HG03039 (cell line): ENCODE measurements around the gene LAMC1.

Experiments used
- ATAC-seq: cut with Tn5 transposase; IDR thresholded peaks from one replicate; pipeline ENCODE4 v1.9.1; 2021; ENCODE audit warnings: mild to moderate bottlenecking, moderate library complexity; ENCODE audit not compliant: unreplicated experiment

The LAMC1 gene

DNA sequence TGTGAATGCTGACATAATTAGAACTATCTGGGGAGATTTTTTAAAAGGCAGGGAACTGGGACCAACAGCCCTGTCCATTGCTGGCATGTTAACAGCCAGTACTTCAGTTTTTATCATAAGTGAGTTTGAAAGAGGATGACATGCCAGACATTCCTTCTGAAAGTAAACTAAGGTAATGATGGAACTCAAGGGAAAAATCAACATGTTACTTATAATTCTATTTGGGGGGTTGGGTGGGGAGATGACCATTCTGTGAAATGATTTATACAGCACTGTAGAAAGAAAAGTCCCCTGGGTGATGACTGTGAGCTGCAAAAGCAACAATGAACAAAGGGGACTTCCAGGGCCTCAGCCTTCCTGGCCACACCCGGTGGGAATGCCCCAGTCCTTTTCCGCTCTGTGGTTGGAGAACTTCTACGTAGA lies 157.4 kb downstream of the LAMC1 start:
- no peak for ATAC-seq

DNA sequence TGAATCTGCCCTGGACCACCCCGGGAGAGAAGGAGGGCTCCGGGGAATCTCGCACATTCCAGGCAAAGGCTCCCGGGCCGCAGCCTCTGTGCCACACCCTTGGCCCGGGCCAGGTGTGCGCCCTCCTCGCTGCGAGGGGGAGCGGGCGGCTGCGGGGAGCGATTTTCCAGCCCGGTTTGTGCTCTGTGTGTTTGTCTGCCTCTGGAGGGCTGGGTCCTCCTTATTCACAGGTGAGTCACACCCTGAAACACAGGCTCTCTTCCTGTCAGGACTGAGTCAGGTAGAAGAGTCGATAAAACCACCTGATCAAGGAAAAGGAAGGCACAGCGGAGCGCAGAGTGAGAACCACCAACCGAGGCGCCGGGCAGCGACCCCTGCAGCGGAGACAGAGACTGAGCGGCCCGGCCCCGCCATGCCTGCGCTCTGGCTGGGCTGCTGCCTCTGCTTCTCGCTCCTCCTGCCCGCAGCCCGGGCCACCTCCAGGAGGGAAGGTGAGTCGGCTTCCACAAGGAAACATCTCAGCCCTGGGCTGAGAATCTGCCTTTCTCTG lies 162.8 kb downstream of the LAMC1 start, which contains the start of gene LAMC2:
LAMC2 (plus strand) TSS at position 324 of the 550 bp plus-strand sequence; CDS start at position 413, 89 bp downstream.
- no peak for ATAC-seq

DNA sequence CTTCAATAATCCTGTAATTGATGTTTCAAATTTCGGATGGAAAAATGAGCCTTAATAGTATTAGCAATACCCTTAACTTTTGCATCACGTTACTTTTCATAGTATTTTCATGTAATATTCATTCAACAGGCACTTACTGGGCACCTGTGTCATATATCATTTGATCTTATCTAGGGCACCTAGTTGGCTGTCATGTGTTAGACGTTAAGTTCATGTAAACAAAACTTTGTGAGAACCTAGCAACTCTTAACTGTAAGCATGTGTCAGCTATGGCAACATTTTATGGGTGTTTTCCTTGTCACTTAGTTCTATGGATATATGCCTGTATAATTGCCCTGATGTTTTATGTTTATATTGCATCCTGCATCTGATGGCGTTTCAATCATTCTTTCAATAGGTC lies 163.6 kb downstream of the LAMC1 start:
- ATAC-seq = no peak

DNA sequence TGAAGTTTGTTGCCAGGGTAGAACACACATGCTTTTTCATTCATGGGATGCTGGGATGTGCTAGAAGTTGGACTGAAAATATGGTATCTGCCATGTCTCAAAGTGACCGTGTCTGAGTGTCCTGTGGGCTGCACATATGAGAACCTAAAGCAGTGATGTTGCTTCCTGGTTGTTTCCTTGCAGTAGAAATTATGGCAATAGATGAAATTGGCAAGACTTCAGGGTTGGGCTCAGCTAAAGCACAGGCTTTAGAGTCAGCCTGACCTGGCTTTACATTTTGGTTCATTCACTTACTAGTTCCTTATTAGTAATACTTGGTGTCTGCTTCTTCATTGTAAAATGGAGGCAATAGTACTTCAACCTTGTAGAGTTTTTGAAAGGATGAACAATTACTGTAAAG lies 165.0 kb downstream of the LAMC1 start:
- ATAC-seq = no peak

DNA sequence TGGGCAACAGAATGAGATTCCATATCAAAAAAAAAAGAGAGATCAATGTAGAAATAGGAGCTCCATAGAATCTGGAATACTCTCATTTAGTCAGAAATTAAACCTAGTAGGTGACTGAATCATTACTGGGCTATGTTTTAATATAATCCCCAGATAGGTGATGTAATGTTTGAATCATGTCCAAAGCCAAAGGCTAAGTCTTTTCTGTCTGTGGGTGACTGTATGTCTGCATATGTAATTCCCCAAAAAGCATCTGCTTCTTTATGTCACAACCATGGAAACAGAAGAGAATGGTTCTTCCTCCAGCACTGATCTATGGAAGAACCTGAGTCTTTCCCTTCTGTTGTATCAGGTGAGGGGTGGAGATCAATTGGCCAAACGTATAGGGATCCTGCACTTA lies 168.6 kb downstream of the LAMC1 start:
- ATAC-seq = no peak

DNA sequence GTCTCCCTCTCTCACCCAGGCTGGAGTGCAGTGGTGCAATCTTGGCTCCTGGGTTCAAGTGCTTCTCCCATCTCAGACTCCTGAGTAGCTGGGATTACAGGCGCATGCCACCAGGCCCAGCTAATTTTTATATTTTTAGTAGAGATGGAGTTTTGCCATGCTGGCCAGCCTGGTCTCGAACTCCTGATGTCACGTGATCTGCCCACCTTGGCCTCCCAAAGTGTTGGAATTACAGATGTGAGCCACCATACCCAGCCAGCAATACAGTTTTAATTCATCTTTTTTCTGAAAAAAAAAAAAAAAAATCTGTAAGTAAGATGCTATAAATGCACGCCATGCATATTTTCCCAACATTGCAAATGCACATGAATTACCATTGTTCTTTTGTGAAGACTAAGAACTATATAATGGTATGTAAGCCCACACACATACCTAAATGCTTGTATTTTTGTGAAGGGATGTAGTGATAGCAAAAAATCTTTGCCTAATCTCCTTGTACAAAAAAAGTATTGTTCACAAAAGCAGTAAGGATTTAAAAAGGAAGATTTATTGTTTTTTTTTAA lies 170.8 kb downstream of the LAMC1 start:
- no peak for ATAC-seq

DNA sequence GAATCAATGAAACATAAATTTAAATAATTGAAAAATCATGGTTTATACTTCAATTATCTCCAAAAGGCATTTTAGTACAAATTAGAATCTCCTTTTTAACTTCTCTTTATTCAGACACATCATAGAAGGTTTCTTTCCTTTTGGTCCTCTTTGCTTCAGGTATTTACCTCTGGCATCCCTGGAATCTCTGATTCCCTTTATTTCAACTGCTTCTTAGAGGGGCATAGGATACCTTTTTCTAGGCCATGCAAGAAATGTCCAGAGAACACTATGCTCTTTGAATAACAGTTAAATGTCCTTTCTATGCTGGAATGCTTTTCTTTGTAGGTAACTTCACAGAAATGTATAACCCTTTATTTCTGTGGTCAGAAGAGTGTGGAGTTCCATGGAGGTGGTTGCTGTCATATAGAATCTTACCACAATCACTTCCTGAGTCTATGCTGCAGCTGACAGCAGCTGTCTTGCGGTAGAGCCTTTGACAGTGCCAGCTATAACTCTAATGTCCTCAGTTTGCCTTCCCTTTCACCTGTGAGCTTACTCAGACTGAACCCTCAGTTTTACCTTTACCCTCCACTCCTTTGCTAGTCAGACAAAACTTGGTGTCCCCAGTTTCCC lies 171.4 kb downstream of the LAMC1 start:
- ATAC-seq = peak; percentile 84

DNA sequence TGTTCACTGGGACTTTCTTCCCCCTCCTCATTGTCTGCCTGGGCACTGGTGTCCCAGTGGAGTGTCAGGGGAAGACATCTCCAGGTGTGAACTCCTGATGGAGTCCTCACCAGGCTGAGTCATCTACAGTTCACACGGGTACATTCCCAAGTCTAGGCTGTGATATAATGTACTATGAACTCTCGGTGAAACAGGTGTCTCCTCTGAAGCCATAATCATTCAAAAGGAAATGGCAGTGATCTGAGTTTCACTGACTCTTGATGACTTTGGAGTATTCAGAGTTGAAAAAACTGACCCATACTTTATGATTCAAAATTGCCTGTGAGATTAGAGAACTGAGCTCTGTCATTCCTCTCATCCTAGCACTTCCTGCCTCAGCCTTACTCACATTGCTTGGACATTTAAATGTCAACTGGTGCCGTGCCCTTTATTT lies 171.9 kb downstream of the LAMC1 start:
- ATAC-seq = peak; percentile 34
